K562 (cell line): ENCODE results near the gene RBM18. TPM values are rescaled to one million over a fixed set of nuclear protein-coding genes. Genes with fewer than 3 reads are reported as not detected.

ENCODE experiments used
- ATAC-seq: fragments of 200-7000 bp; cut with Tn5 transposase; 3 replicates; pipeline ENCODE4 v1.9.1; 2020; ENCODE audit warnings: moderate library complexity
- BruUV-seq: library from RNA; stranded (reverse); fragments of 400-500 nt; replicated peaks from 2 replicates; lab custom pipeline; 2021; lab: Mats Ljungman, UMichigan
- CTCF ChIA-PET: fragments of 300-600 bp; formaldehyde crosslinking; extraction: SDS; loops from one replicate; lab custom pipeline; 2021; ENCODE audit warnings: low intra/inter-chr PET ratio; lab: Yijun Ruan, JAX
- POLR2A ChIA-PET: fragments of 300-600, 350-650 bp; sonication (Branson Sonifier 250); formaldehyde crosslinking; extraction: SDS; loops from one replicate; lab custom pipeline; 2021; ENCODE audit warnings: antibody characterized with exemption, inconsistent platforms; lab: Yijun Ruan, JAX
- DNase-seq, 4 experiments: peaks; one replicate each; pipeline versions ENCODE4 v3.0.0 to v3.0.0-alpha.2; 2011 to 2018; ENCODE audit warnings: low spot score in 3 of 4, mixed read lengths in 3 of 4; ENCODE audit errors: extremely low read depth in 1 of 4
- FAIRE-seq: peaks from 2 replicates; lab custom pipeline; 2011; peaks lifted over from hg19 to GRCh38; lab: Jason Lieb, UNC
- H2AFZ ChIP-seq: 2 replicates; pipeline ENCODE4 v1.6.0; 2011; ENCODE audit warnings: low read depth, low read length, control low read depth, inconsistent platforms
- H3K27ac ChIP-seq: fragments of 200-600 bp; 3 replicates; pipeline ENCODE4 v1.8.0; 2011; ENCODE audit warnings: low read depth, mild to moderate bottlenecking, control low read depth, inconsistent platforms, low read length, moderate library complexity, mixed read lengths; ENCODE audit errors: extremely low read depth
- H3K27me3 ChIP-seq, 2 experiments: fragments of 300-600 bp in 1 of 2; 2 replicates in 1 of 2; 3 replicates in 1 of 2; pipeline versions ENCODE4 v1.6.0 to v1.8.0; 2011; ENCODE audit warnings: inconsistent platforms in 2 of 2, low read length in 2 of 2, mild to moderate bottlenecking in 1 of 2, mixed read lengths in 1 of 2, moderate library complexity in 1 of 2; ENCODE audit not compliant: control insufficient read depth in 2 of 2, insufficient read depth in 2 of 2
- H3K36me3 ChIP-seq: fragments of 300-600 bp; 3 replicates; pipeline ENCODE4 v1.8.0; 2011; ENCODE audit warnings: mild to moderate bottlenecking, low read length, inconsistent platforms; ENCODE audit not compliant: control insufficient read depth, insufficient read depth
- H3K4me1 ChIP-seq, 2 experiments: fragments of 200-600 bp in 1 of 2; replicated peaks in 1 of 2; 2 replicates in 1 of 2; 3 replicates in 1 of 2; pipeline versions ENCODE4 v1.5.1 to v1.8.0; 2011; ENCODE audit warnings: inconsistent platforms in 2 of 2, low read length in 2 of 2, mild to moderate bottlenecking in 1 of 2, mixed read lengths in 1 of 2, moderate library complexity in 1 of 2; ENCODE audit not compliant: control insufficient read depth in 2 of 2, insufficient read depth in 2 of 2
- H3K4me2 ChIP-seq: 2 replicates; pipeline ENCODE4 v1.6.1; 2011; ENCODE audit warnings: low read length, control low read depth, inconsistent platforms, mixed read lengths; ENCODE audit not compliant: insufficient read depth
- H3K4me3 ChIP-seq: fragments of 200-600 bp; sonication (generic), shearing (Covaris generic); 2 replicates; pipeline ENCODE4 v1.5.1; 2016; ENCODE audit warnings: control low read depth, inconsistent platforms
- H3K79me2 ChIP-seq: fragments of 200-600 bp; 3 replicates; pipeline ENCODE4 v1.8.0; 2011; ENCODE audit warnings: low read length, inconsistent platforms; ENCODE audit not compliant: control insufficient read depth, insufficient read depth
- H3K9ac ChIP-seq, 2 experiments: 2 replicates each; pipeline versions ENCODE4 v1.6.0 to v1.6.1; 2011; ENCODE audit warnings: low read depth in 2 of 2, low read length in 2 of 2, control low read depth in 1 of 2, inconsistent platforms in 1 of 2, mild to moderate bottlenecking in 1 of 2, mixed read lengths in 1 of 2; ENCODE audit not compliant: insufficient read depth in 1 of 2
- H3K9me1 ChIP-seq: one replicate; pipeline ENCODE4 v1.6.0; 2011; ENCODE audit warnings: inconsistent platforms, mild to moderate bottlenecking, low read length, moderate library complexity; ENCODE audit not compliant: control insufficient read depth, insufficient read depth
- H3K9me3 ChIP-seq: replicated peaks from 2 replicates; pipeline ENCODE4 v1.5.1; 2011; ENCODE audit warnings: low read depth, low read length, inconsistent platforms; ENCODE audit not compliant: control insufficient read depth, insufficient read depth
- H4K20me1 ChIP-seq: replicated peaks from 2 replicates; pipeline ENCODE4 v1.6.1; 2011; ENCODE audit warnings: low read length, inconsistent platforms, mixed read lengths; ENCODE audit not compliant: control insufficient read depth, insufficient read depth
- BCOR ChIP-seq: fragments of 450-650 bp; IDR thresholded peaks from 2 replicates; pipeline ENCODE4 v1.6.1; 2016
- ZNF175 ChIP-seq: fragments of 200-800 bp; sonication (Bioruptor generic); IDR thresholded peaks from 2 replicates; pipeline ENCODE4 v1.6.1; 2016; ENCODE audit warnings: low read depth, mild to moderate bottlenecking, missing genetic modification characterization, missing compliant biosample characterization
- ZNF24 ChIP-seq: fragments of 450-650 bp; IDR thresholded peaks from 2 replicates; pipeline ENCODE4 v1.6.1; 2016
- WGBS: fragments of 100-300 bp; shearing (Covaris generic); methylation state at CpG from one replicate; pipeline ENCODE4 v1.1.6; 2016; ENCODE audit warnings: low coverage, mixed read lengths; ENCODE audit not compliant: insufficient coverage; ENCODE audit errors: missing lambda C conversion rate; 5-methylcytosine and 5-hydroxymethylcytosine counted together
- in situ Hi-C: fragments of 300-500 bp; cut with MboI; formaldehyde crosslinking; loops from 4 replicates; pipeline ENCODE4 v1.15.0; 2018; ENCODE audit warnings: inconsistent platforms, mixed read lengths
- intact Hi-C: fragments of 100-400 bp; cut with micrococcal nuclease; formaldehyde crosslinking; loops from 2 replicates; pipeline ENCODE4 v1.14.2; 2022
- polyA plus RNA-seq, 8 experiments: library from polyadenylated mRNA; depleted of rRNA in 4 of 8; stranded (reverse) in 5 of 8; unstranded in 3 of 8; fragments of >200 nt; fragmentation: Nextera tagmentation in 2 of 8; fragmentation: Illumina TruSeq in 1 of 8; extraction: Ambion mirVana in 2 of 8; extraction: Trizol in 1 of 8; gene quantifications; 2 replicates each; pipeline versions ENCODE4 v1.2.1 to v1.2.3, GENCODE V29; 2011 to 2014; ENCODE audit warnings: inconsistent platforms in 1 of 8, missing spikeins in 1 of 8
- total RNA-seq, 7 experiments: library from RNA; depleted of rRNA in 6 of 7; stranded (reverse); fragments of >200 nt in 6 of 7; fragmentation: Illumina TruSeq in 2 of 7; extraction: Trizol in 2 of 7; gene quantifications; 2 replicates each; pipeline versions ENCODE4 v1.2.1 to v1.2.3, GENCODE V29; 2011 to 2021; ENCODE audit warnings: low replicate concordance in 1 of 7
- TF ChIP-seq, protein P1 (sequence below), 2 experiments: IDR thresholded peaks; 2 replicates each; pipeline ENCODE4 v1.6.1; 2012; ENCODE audit warnings: improper control_type of control experiment in 2 of 2, low read depth in 2 of 2, low read length in 2 of 2, borderline replicate concordance in 1 of 2
- TF ChIP-seq, protein P2 (sequence below): fragments of 250-450 bp; sonication (Bioruptor Pico); IDR thresholded peaks from 2 replicates; pipeline ENCODE4 v1.5.0; 2020; ENCODE audit warnings: mild to moderate bottlenecking, borderline replicate concordance

The RBM18 gene
- total and polyA plus RNA-seq, 9 of the 15 experiments (the other 6 are each of a cell fraction or from before 2014, with no cell fraction given) = 7.9 to 86.3 (median 34.0) TPM

DNA sequence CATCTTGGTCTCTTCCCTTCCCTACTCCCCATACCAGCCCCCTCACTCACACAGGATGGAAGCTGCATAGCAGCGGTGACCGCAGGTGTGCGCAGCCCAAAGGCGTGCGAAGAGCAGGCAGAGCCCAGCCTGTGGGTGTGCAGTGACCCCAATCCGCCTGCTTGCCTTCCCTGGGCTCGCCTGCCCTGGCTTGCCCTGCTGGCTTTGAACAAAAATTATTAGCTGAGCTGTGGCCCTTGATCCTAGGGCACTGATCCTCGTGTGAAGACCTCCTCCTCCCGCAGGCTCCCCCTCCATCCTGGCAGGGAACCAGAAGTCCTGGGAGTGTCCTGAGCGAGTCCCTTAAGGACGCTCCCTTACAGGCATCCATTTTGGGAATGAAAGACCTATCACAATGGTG is 73.1 kb downstream of the RBM18 start:
- in situ Hi-C loops = no loop called here
- Histone ChIP-seq H3K9me3 (no peaks in the 10 kb centered on the region), H4K20me1 (no peaks in the 10 kb centered on the region), H3K9me1 (peaks cover 2% of the 10 kb centered on the region), H3K36me3 (no peaks in the 10 kb centered on the region), H3K79me2 (no peaks in the 10 kb centered on the region)
- POLR2A ChIA-PET = interaction anchor here (1.0 to 1.1 kb wide), 3 partner anchors 11 to 93 kb away, joined by 3 read pairs; no protein-coding TSS in a partner anchor
- FAIRE-seq (no peak), DNase-seq (no peak)
- TF ChIP-seq ZNF175 (CRISPR knock-in tag) (no peak), BCOR (no peak), ZNF24 (no peak)
- TF ChIP-seq, protein P1, sequence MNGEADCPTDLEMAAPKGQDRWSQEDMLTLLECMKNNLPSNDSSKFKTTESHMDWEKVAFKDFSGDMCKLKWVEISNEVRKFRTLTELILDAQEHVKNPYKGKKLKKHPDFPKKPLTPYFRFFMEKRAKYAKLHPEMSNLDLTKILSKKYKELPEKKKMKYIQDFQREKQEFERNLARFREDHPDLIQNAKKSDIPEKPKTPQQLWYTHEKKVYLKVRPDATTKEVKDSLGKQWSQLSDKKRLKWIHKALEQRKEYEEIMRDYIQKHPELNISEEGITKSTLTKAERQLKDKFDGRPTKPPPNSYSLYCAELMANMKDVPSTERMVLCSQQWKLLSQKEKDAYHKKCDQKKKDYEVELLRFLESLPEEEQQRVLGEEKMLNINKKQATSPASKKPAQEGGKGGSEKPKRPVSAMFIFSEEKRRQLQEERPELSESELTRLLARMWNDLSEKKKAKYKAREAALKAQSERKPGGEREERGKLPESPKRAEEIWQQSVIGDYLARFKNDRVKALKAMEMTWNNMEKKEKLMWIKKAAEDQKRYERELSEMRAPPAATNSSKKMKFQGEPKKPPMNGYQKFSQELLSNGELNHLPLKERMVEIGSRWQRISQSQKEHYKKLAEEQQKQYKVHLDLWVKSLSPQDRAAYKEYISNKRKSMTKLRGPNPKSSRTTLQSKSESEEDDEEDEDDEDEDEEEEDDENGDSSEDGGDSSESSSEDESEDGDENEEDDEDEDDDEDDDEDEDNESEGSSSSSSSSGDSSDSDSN (IDR thresholded peaks at IDR 0.05; ENCODE audit: borderline replicate concordance in 1 of 2, low read depth in 2 of 2, low read length in 2 of 2) = no peak
- TF ChIP-seq, protein P2, sequence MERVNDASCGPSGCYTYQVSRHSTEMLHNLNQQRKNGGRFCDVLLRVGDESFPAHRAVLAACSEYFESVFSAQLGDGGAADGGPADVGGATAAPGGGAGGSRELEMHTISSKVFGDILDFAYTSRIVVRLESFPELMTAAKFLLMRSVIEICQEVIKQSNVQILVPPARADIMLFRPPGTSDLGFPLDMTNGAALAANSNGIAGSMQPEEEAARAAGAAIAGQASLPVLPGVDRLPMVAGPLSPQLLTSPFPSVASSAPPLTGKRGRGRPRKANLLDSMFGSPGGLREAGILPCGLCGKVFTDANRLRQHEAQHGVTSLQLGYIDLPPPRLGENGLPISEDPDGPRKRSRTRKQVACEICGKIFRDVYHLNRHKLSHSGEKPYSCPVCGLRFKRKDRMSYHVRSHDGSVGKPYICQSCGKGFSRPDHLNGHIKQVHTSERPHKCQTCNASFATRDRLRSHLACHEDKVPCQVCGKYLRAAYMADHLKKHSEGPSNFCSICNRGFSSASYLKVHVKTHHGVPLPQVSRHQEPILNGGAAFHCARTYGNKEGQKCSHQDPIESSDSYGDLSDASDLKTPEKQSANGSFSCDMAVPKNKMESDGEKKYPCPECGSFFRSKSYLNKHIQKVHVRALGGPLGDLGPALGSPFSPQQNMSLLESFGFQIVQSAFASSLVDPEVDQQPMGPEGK (CRISPR knock-in tag) = no peak
- TF ChIP-seq, all 486 proteins: peak for 0
- ATAC-seq = no peak
- H3K4me3 ChIP-seq = no peak overlapping the region
- WGBS = 56% methylated on average over 11 of the region's 11 CpGs
- intact Hi-C loops = no loop called here
- no peaks in the 10 kb centered on the region for H3K27me3 ChIP-seq
- no peak overlapping the region for H3K4me2 ChIP-seq
- no peak overlapping the region for H3K27ac ChIP-seq
- H3K4me1 ChIP-seq = peaks cover 0 to 6% of the 10 kb centered on the region in 2 experiments; a peak in 2 of 5 replicates
- H3K9ac ChIP-seq = peak overlapping the region in 1 of 2 experiments; percentile 45; a peak in 1 of 4 replicates
- no TSS peak for BruUV-seq
- H2AFZ ChIP-seq = no peak overlapping the region
- CTCF ChIA-PET = interaction anchor here (1.2 kb wide), 1 partner anchor 92 kb away, joined by 6 read pairs; no protein-coding TSS in a partner anchor
